Effector memory CD8-positive, alpha-beta T cell (primary cell): ENCODE data around the gene CHRNA1.
A peak's percentile ranks its signal among the peaks of the same experiment; 100 is the strongest.

ENCODE experiments used
- ATAC-seq: fragments of 150-1000 bp; cut with Tn5 transposase; replicated peaks from 2 replicates; pipeline ENCODE4 v1.10.0; 2021; ENCODE audit warnings: mild to moderate bottlenecking, moderate library complexity
- DNase-seq, 3 experiments: peaks; one replicate each; pipeline ENCODE4 v3.0.0; 2021
- H3K27ac Mint-ChIP-seq, 2 donors: one replicate each; pipeline ENCODE4 v1.8.0; 2022; ENCODE audit warnings: mild to moderate bottlenecking in 2 of 2, mixed read lengths in 2 of 2, moderate library complexity in 2 of 2
- H3K27me3 Mint-ChIP-seq, 2 donors: one replicate each; pipeline ENCODE4 v1.8.0; 2022; ENCODE audit warnings: mixed read lengths in 2 of 2
- H3K36me3 Mint-ChIP-seq: one replicate; pipeline ENCODE4 v1.8.0; 2022; ENCODE audit warnings: mild to moderate bottlenecking, moderate library complexity, mixed read lengths; ENCODE audit not compliant: insufficient read depth
- H3K4me1 Mint-ChIP-seq, 2 donors: one replicate each; pipeline ENCODE4 v1.8.0; 2022; ENCODE audit warnings: low read depth in 2 of 2, mixed read lengths in 2 of 2
- H3K4me3 Mint-ChIP-seq, 2 donors: one replicate each; pipeline ENCODE4 v1.8.0; 2022; ENCODE audit warnings: mild to moderate bottlenecking in 2 of 2, mixed read lengths in 2 of 2, moderate library complexity in 2 of 2
- H3K9me3 Mint-ChIP-seq, 2 donors: one replicate each; pipeline ENCODE4 v1.8.0; 2022; ENCODE audit warnings: mixed read lengths in 2 of 2
- total RNA-seq, 9 experiments: gene quantifications; one replicate each; lab custom pipeline; 2026; lab: John Stamatoyannopoulos, UW

The CHRNA1 gene
- total RNA-seq: 0 to 4.0 (median 0.03) reads per million in 9 experiments

- ATAC-seq: no peak
- H3K9me3 Mint-ChIP-seq: no peaks in the 10 kb centered on the region
- H3K27ac Mint-ChIP-seq: peak within 1 kb of the TSS in 1 of 2 donors; percentile 57
- H3K4me1 Mint-ChIP-seq: no peaks in the 10 kb centered on the region
- no peaks in the 10 kb centered on the region for H3K36me3 Mint-ChIP-seq
- H3K27me3 Mint-ChIP-seq: peaks cover 28 to 33% of the 10 kb centered on the region in 2 donors
- no peak within 1 kb of the TSS for H3K4me3 Mint-ChIP-seq
- DNase-seq: no peak
Observed at GRCh38 chr2:174764280-174765255, at the start of gene CHRNA1. Gene CHRNA1, minus strand, starts transcription at chr2:174764472. Its CDS starts 78 bp downstream, at chr2:174764394.

GRCh38 chr2:174812037-174812436 lies 47.8 kb upstream of the CHRNA1 start:
- peaks cover 3% of the 10 kb centered on the region for H3K36me3 Mint-ChIP-seq
- no peak overlapping the region for H3K4me3 Mint-ChIP-seq
- H3K27ac Mint-ChIP-seq: no peak overlapping the region
- no peak for DNase-seq
- no peaks in the 10 kb centered on the region for H3K4me1 Mint-ChIP-seq
- ATAC-seq: no peak
- no peaks in the 10 kb centered on the region for H3K9me3 Mint-ChIP-seq
- H3K27me3 Mint-ChIP-seq: no peaks in the 10 kb centered on the region

- DNase-seq: no peak
- Mint-ChIP-seq H3K36me3 (peaks cover 3% of the 10 kb centered on the region), H3K9me3 (no peaks in the 10 kb centered on the region), H3K27ac (no peak overlapping the region), H3K4me1 (no peaks in the 10 kb centered on the region), H3K27me3 (no peaks in the 10 kb centered on the region), H3K4me3 (no peak overlapping the region)
- ATAC-seq: no peak
Observed at GRCh38 chr2:174807931-174808330, 43.7 kb upstream of the CHRNA1 start.

GRCh38 chr2:174805803-174806202 lies 41.5 kb upstream of the CHRNA1 start:
- Mint-ChIP-seq H3K27ac (no peak overlapping the region), H3K9me3 (no peaks in the 10 kb centered on the region), H3K36me3 (peaks cover 3% of the 10 kb centered on the region), H3K27me3 (no peaks in the 10 kb centered on the region), H3K4me3 (no peak overlapping the region), H3K4me1 (no peaks in the 10 kb centered on the region)
- no peak for ATAC-seq
- no peak for DNase-seq

GRCh38 chr2:174802459-174802858 lies 38.2 kb upstream of the CHRNA1 start:
- Mint-ChIP-seq H3K27me3 (no peaks in the 10 kb centered on the region), H3K36me3 (no peaks in the 10 kb centered on the region), H3K9me3 (no peaks in the 10 kb centered on the region), H3K27ac (no peak overlapping the region), H3K4me3 (no peak overlapping the region), H3K4me1 (no peaks in the 10 kb centered on the region)
- ATAC-seq (no peak), DNase-seq (no peak)

- Mint-ChIP-seq H3K27me3 (no peaks in the 10 kb centered on the region), H3K4me3 (no peak overlapping the region), H3K36me3 (no peaks in the 10 kb centered on the region), H3K27ac (no peak overlapping the region), H3K9me3 (no peaks in the 10 kb centered on the region), H3K4me1 (no peaks in the 10 kb centered on the region)
- no peak for ATAC-seq
- no peak for DNase-seq
Observed at GRCh38 chr2:174800436-174801205, 36.3 kb upstream of the CHRNA1 start.

GRCh38 chr2:174798801-174799200 lies 34.5 kb upstream of the CHRNA1 start:
- H3K36me3 Mint-ChIP-seq: no peaks in the 10 kb centered on the region
- ATAC-seq (no peak), DNase-seq (no peak)
- H3K4me3 Mint-ChIP-seq: no peak overlapping the region
- H3K9me3 Mint-ChIP-seq: no peaks in the 10 kb centered on the region
- no peaks in the 10 kb centered on the region for H3K4me1 Mint-ChIP-seq
- no peak overlapping the region for H3K27ac Mint-ChIP-seq
- no peaks in the 10 kb centered on the region for H3K27me3 Mint-ChIP-seq

- H3K4me3 Mint-ChIP-seq: no peak overlapping the region
- H3K36me3 Mint-ChIP-seq: no peaks in the 10 kb centered on the region
- no peaks in the 10 kb centered on the region for H3K27me3 Mint-ChIP-seq
- H3K9me3 Mint-ChIP-seq: no peaks in the 10 kb centered on the region
- H3K27ac Mint-ChIP-seq: no peak overlapping the region
- no peaks in the 10 kb centered on the region for H3K4me1 Mint-ChIP-seq
- no peak for ATAC-seq
- no peak for DNase-seq
Observed at GRCh38 chr2:174797781-174798276, 33.6 kb upstream of the CHRNA1 start.

GRCh38 chr2:174796319-174796771 lies 32.1 kb upstream of the CHRNA1 start:
- Mint-ChIP-seq H3K4me3 (no peak overlapping the region), H3K4me1 (no peaks in the 10 kb centered on the region), H3K9me3 (no peaks in the 10 kb centered on the region), H3K27ac (no peak overlapping the region), H3K36me3 (no peaks in the 10 kb centered on the region), H3K27me3 (no peaks in the 10 kb centered on the region)
- ATAC-seq: no peak
- DNase-seq: no peak

- ATAC-seq (peak; percentile 17), DNase-seq (no peak)
- no peaks in the 10 kb centered on the region for H3K36me3 Mint-ChIP-seq
- H3K9me3 Mint-ChIP-seq: no peaks in the 10 kb centered on the region
- H3K4me3 Mint-ChIP-seq: no peak overlapping the region
- no peak overlapping the region for H3K27ac Mint-ChIP-seq
- no peaks in the 10 kb centered on the region for H3K27me3 Mint-ChIP-seq
- H3K4me1 Mint-ChIP-seq: no peaks in the 10 kb centered on the region
Observed at GRCh38 chr2:174794851-174795374, 30.6 kb upstream of the CHRNA1 start.

- Mint-ChIP-seq H3K36me3 (no peaks in the 10 kb centered on the region), H3K27ac (no peak overlapping the region), H3K27me3 (no peaks in the 10 kb centered on the region), H3K4me3 (no peak overlapping the region), H3K9me3 (no peaks in the 10 kb centered on the region), H3K4me1 (peaks cover 0 to 6% of the 10 kb centered on the region in 2 donors)
- ATAC-seq: no peak
- no peak for DNase-seq
Observed at GRCh38 chr2:174792309-174793025, 28.2 kb upstream of the CHRNA1 start.

- ATAC-seq (no peak), DNase-seq (no peak)
- Mint-ChIP-seq H3K4me1 (peaks cover 0 to 6% of the 10 kb centered on the region in 2 donors), H3K27me3 (no peaks in the 10 kb centered on the region), H3K27ac (no peak overlapping the region), H3K4me3 (no peak overlapping the region), H3K36me3 (no peaks in the 10 kb centered on the region), H3K9me3 (no peaks in the 10 kb centered on the region)
Observed at GRCh38 chr2:174791746-174792280, 27.5 kb upstream of the CHRNA1 start.

GRCh38 chr2:174791020-174791419 lies 26.7 kb upstream of the CHRNA1 start:
- no peaks in the 10 kb centered on the region for H3K9me3 Mint-ChIP-seq
- no peak for ATAC-seq
- DNase-seq: no peak
- no peak overlapping the region for H3K4me3 Mint-ChIP-seq
- peaks cover 0 to 6% of the 10 kb centered on the region in 2 donors for H3K4me1 Mint-ChIP-seq
- H3K27me3 Mint-ChIP-seq: no peaks in the 10 kb centered on the region
- no peaks in the 10 kb centered on the region for H3K36me3 Mint-ChIP-seq
- H3K27ac Mint-ChIP-seq: no peak overlapping the region
